ENCODE results near the gene POP7. TPM values are rescaled to one million over a fixed set of nuclear protein-coding genes. Genes with fewer than 3 reads are reported as not detected.
A peak's percentile ranks its signal among the peaks of the same experiment; 100 is the strongest.

POP7 gene
- total RNA-seq, 1 experiment from 2014 or later, result 128 TPM

DNA sequence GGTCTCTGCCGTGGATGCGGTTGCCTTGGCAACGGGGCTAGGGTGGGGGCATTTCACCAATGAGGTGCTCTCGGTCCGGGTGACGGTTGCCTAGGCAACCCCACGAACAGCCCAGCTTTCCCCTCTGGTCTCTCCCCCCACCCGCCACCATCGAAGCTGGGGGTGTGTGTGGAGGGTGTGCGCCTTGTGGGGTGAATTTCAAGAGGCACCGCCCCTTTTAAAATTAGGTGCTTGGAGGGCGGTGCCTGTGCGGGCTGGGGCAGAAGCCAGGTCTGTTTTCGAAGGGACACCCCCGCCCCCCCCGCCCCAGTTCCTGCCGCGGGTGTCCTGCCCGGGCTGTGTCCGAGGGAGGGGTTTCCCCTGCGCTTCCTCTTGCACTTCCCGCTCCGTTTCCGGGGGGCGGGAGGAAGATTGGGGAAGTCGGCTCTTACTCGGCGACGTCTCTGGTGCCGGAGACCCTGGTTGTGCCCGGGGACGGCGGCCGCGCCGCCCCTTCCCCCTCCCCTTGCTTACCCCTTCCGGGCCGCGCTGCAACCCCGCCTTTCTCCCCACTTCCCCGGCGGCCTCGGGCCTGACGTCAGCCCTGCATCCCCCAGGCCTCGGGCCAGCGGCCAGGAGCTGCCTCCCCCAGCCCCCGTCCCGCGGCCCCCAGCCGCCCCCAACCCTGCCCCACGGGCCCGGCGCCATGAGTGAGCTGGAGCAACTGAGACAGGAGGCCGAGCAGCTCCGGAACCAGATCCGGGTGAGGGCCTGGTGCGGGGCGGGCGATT lies 30.2 kb upstream of the POP7 start:
- H3K27me3 ChIP-seq (ENCODE audit: control insufficient read depth, insufficient read depth, low read length), result peaks cover 5% of the 10 kb centered on the region

DNA sequence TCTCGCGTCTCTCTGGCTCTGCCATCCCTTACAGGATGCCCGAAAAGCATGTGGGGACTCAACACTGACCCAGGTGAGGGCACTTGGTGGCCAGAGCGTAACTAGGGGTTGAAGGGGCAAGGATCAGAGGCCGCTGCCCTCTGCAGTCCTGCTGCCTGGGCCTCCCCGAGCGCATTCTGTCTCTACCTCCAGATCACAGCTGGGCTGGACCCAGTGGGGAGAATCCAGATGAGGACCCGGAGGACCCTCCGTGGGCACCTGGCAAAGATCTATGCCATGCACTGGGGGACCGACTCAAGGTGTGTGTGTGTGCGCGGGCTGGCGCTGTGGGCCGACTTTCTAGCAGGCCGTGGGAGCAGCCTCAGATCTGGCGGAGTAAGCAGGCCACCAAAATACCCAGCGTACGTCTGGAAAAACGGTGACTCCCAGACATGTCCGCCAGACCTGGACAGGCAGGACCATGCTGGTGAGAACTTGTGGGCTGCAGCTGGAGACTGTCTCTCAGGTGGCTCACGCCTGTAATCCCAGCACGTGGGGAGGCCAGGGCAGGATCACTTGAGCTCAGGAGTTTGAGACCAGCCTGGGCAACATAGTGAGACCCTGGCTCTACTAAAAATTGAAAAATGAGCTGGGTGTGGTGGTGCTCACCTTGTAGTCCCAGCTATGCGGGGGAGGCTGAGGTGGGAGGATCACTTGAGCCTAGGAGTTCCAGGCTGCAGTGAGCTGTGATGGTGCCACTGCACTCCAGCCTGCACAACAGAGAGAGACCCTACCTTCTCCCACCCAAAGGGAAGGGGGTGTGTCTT lies 29.2 kb upstream of the POP7 start:
- no peak for DNase-seq
- Histone ChIP-seq H3K27me3 (ENCODE audit: control insufficient read depth, insufficient read depth, low read length) (peaks cover 5% of the 10 kb centered on the region), H3K36me3 (replicated peaks; ENCODE audit: control insufficient read depth, insufficient read depth, low read length) (peaks cover 11% of the 10 kb centered on the region), H3K4me3 (ENCODE audit: insufficient read depth, low read depth, low read length) (0 out of 2 replicates have a peak overlapping the region, but pooled peaks have one; percentile 88)

More for the DNA sequence above, 30.2 kb upstream of the POP7 start:
- peaks cover 10% of the 10 kb centered on the region for H3K36me3 ChIP-seq (replicated peaks; ENCODE audit: control insufficient read depth, insufficient read depth, low read length)
- peak; percentile 96 for DNase-seq
- H3K4me3 ChIP-seq (ENCODE audit: insufficient read depth, low read depth, low read length), result peak overlapping the region; percentile 88

DNA sequence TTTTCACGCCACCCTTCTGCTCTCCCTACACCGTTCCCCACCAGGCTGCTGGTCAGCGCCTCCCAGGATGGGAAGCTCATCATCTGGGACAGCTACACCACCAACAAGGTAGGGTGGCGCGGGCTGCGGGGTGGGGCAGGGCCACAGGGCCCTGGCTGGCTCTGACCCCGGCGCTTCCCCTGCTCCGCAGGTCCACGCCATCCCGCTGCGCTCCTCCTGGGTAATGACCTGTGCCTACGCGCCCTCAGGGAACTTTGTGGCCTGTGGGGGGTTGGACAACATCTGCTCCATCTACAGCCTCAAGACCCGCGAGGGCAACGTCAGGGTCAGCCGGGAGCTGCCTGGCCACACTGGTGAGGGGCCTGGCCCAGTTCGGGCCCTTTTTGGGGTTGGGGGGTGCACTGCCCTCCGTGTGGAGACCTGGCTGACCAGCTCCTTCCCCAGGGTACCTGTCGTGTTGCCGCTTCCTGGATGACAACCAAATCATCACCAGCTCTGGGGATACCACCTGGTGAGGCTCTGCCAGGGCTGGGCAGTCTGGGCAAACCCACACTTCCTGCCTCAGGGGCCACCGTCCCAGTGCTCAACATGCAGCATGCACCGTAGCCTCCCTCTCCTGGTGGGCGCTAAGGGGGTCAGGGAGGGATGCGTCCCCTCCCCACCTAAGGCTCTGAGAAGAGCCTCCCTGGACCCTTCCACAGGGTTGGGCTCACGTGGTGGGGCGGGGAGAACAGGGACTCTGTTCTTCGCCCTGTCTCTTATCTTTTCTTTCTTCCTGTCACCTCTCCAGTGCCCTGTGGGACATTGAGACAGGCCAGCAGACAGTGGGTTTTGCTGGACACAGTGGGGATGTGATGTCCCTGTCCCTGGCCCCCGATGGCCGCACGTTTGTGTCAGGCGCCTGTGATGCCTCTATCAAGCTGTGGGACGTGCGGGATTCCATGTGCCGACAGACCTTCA lies 28.3 kb upstream of the POP7 start:
- Histone ChIP-seq H3K27me3 (ENCODE audit: control insufficient read depth, insufficient read depth, low read length) (peaks cover 1% of the 10 kb centered on the region; the same call in 1 of the 2 replicates), H3K36me3 (replicated peaks; ENCODE audit: control insufficient read depth, insufficient read depth, low read length) (peaks cover 14% of the 10 kb centered on the region), H3K4me3 (ENCODE audit: insufficient read depth, low read depth, low read length) (no peak overlapping the region)
- DNase-seq, result peak; percentile 63

DNA sequence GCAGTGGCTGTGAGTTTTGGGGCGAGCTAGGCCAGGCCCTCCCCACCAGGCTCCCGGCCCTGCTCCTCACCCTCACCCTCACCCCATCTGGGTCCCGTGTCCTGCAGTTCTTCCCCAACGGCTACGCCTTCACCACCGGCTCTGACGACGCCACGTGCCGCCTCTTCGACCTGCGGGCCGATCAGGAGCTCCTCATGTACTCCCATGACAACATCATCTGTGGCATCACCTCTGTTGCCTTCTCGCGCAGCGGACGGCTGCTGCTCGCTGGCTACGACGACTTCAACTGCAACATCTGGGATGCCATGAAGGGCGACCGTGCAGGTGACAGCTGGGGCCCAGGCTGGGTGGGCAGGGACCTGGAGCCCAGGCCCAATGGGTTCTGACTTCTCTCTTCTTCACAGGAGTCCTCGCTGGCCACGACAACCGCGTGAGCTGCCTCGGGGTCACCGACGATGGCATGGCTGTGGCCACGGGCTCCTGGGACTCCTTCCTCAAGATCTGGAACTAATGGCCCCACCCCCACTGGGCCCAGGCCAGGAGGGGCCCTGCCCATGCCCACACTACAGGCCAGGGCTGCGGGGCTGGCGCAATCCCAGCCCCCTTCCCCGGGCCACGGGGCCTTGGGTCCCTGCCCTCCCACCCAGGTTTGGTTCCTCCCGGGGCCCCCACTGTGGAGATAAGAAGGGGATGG lies 27.5 kb upstream of the POP7 start:
- Histone ChIP-seq H3K4me3 (ENCODE audit: insufficient read depth, low read depth, low read length) (no peak overlapping the region), H3K36me3 (replicated peaks; ENCODE audit: control insufficient read depth, insufficient read depth, low read length) (peaks cover 18% of the 10 kb centered on the region), H3K27me3 (ENCODE audit: control insufficient read depth, insufficient read depth, low read length) (no peaks in the 10 kb centered on the region)
- peak; percentile 78 for DNase-seq

DNA sequence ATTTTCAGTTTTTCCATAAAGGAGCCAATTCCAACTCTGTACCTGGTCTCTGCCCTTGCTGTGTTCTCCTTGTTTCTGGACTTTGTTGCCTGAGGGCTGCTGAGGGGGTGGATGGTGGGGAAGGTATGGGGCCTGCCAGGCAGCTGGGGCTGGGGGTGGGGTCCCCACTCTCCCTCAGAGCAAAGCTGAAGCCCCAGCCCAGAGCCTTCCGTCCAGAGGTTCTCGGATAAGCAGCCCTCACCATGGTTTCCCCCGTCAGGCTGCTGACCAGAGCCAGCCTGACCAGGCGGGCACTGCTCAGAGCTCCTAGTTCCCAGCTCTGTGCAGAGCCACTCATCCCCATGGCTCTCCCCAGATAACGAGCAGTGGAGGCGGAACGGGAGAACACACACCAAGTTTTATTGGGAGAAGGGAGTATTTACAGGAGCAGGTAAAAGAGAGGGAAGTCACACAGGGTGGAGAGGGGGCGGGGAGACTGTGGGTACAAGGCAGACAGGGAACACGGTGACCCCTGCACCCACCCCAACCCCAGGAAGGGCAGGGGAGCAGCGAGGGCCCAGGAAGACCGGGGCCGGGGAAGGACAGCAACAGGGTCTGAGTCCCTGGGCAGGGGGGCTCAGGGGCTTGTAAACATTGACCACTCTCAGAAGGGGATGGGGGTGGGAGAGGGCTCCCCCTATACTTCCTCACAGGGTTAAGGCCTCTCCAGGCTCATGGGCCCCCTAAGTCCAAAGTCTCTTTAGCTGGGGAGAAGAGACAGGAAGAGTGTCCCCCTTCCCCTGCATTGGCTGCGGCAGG lies 26.6 kb upstream of the POP7 start:
- DNase-seq, result peak; percentile 70
- Histone ChIP-seq H3K27me3 (ENCODE audit: control insufficient read depth, insufficient read depth, low read length) (no peaks in the 10 kb centered on the region), H3K36me3 (replicated peaks; ENCODE audit: control insufficient read depth, insufficient read depth, low read length) (peaks cover 19% of the 10 kb centered on the region), H3K4me3 (ENCODE audit: insufficient read depth, low read depth, low read length) (no peak overlapping the region)

- Histone ChIP-seq H3K36me3 (replicated peaks; ENCODE audit: control insufficient read depth, insufficient read depth, low read length) (peaks cover 24% of the 10 kb centered on the region), H3K4me3 (ENCODE audit: insufficient read depth, low read depth, low read length) (no peak overlapping the region), H3K27me3 (ENCODE audit: control insufficient read depth, insufficient read depth, low read length) (no peaks in the 10 kb centered on the region)
- DNase-seq, result peak; percentile 63
These were observed 25.9 kb upstream of the POP7 start for GRCh38 chr7:100679927-100680575.

- Histone ChIP-seq H3K27me3 (ENCODE audit: control insufficient read depth, insufficient read depth, low read length) (no peaks in the 10 kb centered on the region), H3K4me3 (ENCODE audit: insufficient read depth, low read depth, low read length) (no peak overlapping the region), H3K36me3 (replicated peaks; ENCODE audit: control insufficient read depth, insufficient read depth, low read length) (peaks cover 29% of the 10 kb centered on the region)
- DNase-seq, result peak; percentile 56
These were observed 25.2 kb upstream of the POP7 start for GRCh38 chr7:100680576-100681271.

GRCh38 chr7:100681491-100682227 lies 24.3 kb upstream of the POP7 start:
- peaks cover 32% of the 10 kb centered on the region for H3K36me3 ChIP-seq (replicated peaks; ENCODE audit: control insufficient read depth, insufficient read depth, low read length)
- peak; percentile 61 for DNase-seq
- no peaks in the 10 kb centered on the region for H3K27me3 ChIP-seq (ENCODE audit: control insufficient read depth, insufficient read depth, low read length)
- no peak overlapping the region for H3K4me3 ChIP-seq (ENCODE audit: insufficient read depth, low read depth, low read length)

GRCh38 chr7:100682228-100682741 lies 23.6 kb upstream of the POP7 start:
- no peak overlapping the region for H3K4me3 ChIP-seq (ENCODE audit: insufficient read depth, low read depth, low read length)
- no peaks in the 10 kb centered on the region for H3K27me3 ChIP-seq (ENCODE audit: control insufficient read depth, insufficient read depth, low read length)
- peaks cover 30% of the 10 kb centered on the region for H3K36me3 ChIP-seq (replicated peaks; ENCODE audit: control insufficient read depth, insufficient read depth, low read length)
- DNase-seq, result peak; percentile 63

- peaks cover 28% of the 10 kb centered on the region for H3K36me3 ChIP-seq (replicated peaks; ENCODE audit: control insufficient read depth, insufficient read depth, low read length)
- DNase-seq, result no peak
- no peak overlapping the region for H3K4me3 ChIP-seq (ENCODE audit: insufficient read depth, low read depth, low read length)
- no peaks in the 10 kb centered on the region for H3K27me3 ChIP-seq (ENCODE audit: control insufficient read depth, insufficient read depth, low read length)
These were observed 22.8 kb upstream of the POP7 start for GRCh38 chr7:100682991-100683658.

Measured in H7 (cell line).